Heart left ventricle (tissue), 13 donors: ENCODE measurements around the gene ACSL1.

Experiments
- CTCF ChIP-seq, 12 donors: fragments of 200-600 bp; sonication (generic) in 4 of 12; IDR thresholded peaks; one replicate each; pipeline versions ENCODE4 v1.5.0 to v1.8.0; 2018 to 2022; ENCODE audit warnings: antibody characterized with exemption in 12 of 12, mild to moderate bottlenecking in 5 of 12
- POLR2A ChIP-seq, 2 donors: fragments of 450-650 bp; IDR thresholded peaks; one replicate each; pipeline ENCODE4 v1.6.1; 2017; ENCODE audit warnings: antibody characterized with exemption in 2 of 2, mild to moderate bottlenecking in 2 of 2, moderate library complexity in 2 of 2
- donor health status: ischemic (EF 13 %, LVEDD 7.1; RV severe dilation, severe dysfunction).
- donor health status: DM: no; HTN: yes; CAD: no.
- donor health status: DM: no; HTN: no; CAD: no.
- donor health status: ischemic (EF 25% LVEDD 6.9; RV normal size, moderate dysfunction).
- donor health status: ischemic (EF 25% LVEDD 5.7; RV mildly dilated, moderate dysfunction).
- donor health status: ischemic (EF 35%, LVEDD 5.7; RV mildly dilated, moderate dysfunction).
- donor health status: nonischemic (EF 11% LVEDD 7.7; RV severe dilation, severe dysfunction).
- donor health status: DM: yes; HTN: yes; CAD: no.
- donor health status: PGD.
- donor health status: ischemic (EF 29% LVEDD 5.4; RV normal size, mild dysfunction).
- donor health status: nonischemic (EF 23%, LVEDD 6.1; RV moderate dilation, normal function).

- TF ChIP-seq CTCF (IDR thresholded peaks at IDR 0.05), result no peak
- TF ChIP-seq POLR2A (IDR thresholded peaks at IDR 0.05), result no peak
These were observed 96.9 kb downstream of the ACSL1 start for GRCh38 chr4:184728858-184729257.
